Activated T-cell treated with anti-CD3 and anti-CD28 coated beads, Interleukin-2, amount 50 U/mL, for 48 hours (primary cell): ENCODE results near the gene PNO1.
"Not testable (repeated sequence)": the region's sequence is repeated elsewhere in the genome, so short reads cannot be mapped to it uniquely, and the experiment has no call there.

ENCODE experiments used
- DNase-seq, 2 experiments: peaks; one replicate each; pipeline ENCODE4 v3.0.0-alpha.2; 2020

Gene PNO1

DNA sequence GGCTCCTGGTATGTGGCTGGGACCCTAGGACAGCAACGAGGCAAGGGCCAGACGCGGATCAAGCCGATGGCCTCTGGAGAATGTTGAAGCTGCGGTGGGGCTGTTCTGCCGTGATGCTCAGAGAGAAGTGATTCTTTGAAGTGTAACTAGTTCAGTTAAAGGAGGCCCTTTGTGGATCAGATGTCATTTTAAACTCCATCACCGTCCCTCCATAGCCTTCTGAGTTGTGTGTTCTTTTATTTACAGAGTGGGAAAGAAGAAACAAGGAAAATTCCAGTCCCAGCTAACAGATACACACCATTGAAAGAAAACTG is 403 bp downstream of the PNO1 start:
- no peak for DNase-seq

DNA sequence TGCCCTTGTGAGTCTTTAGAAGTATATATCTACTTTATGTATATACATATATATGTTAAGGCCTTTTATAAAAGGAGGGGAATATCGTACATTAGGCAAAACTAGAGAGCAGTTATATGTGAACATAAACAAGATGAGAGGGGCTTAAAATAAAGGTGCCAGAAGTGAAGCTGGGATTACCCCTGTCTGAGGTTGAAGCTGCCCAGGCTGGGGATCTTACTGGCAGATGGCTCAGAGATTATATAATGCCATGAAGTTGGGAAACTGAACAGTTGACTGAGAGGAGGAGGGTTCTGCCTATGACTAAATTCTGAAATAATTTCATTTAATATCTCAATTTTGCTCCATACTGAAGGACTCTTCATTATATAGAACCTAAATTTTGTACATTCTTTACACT is 6.0 kb downstream of the PNO1 start:
- DNase-seq = no peak

DNA sequence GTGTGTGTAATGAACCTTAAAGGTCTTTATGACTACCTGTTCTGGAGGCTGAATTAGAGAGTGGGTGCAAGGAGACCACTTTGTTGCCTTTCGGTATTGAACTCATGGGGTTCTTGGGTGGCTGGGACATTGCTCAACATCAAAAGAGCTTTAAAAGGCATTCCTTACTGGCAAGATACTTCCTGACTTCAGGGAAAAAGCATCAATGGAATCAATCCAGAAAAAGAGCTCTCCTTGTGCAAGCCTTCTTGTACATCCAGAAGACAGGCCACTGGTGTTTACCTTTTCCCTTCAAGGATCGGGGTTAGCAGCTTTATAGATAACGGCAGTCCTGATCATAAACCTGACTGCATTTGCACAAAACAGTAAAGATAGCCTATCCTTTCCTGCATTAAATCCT is 9.5 kb downstream of the PNO1 start:
- no peak for DNase-seq

DNA sequence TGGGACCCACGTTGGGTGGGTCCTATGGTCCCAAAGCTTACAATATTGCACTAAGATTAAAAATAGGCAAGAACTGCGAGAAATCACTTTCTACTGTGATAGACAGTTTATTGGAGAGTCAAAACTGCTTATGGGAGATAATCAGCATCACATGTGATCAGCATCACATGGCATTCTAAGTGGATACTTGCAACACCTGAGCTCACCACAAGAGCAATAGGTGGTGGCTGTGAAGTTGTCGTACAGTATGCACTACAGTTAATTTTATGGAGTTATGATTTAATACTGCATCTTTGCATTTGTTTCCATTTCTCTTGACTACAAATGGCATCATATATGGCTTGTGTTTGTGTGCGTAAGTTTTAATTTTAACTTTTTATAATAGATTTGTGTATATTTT is 11.6 kb downstream of the PNO1 start:
- DNase-seq = no peak

DNA sequence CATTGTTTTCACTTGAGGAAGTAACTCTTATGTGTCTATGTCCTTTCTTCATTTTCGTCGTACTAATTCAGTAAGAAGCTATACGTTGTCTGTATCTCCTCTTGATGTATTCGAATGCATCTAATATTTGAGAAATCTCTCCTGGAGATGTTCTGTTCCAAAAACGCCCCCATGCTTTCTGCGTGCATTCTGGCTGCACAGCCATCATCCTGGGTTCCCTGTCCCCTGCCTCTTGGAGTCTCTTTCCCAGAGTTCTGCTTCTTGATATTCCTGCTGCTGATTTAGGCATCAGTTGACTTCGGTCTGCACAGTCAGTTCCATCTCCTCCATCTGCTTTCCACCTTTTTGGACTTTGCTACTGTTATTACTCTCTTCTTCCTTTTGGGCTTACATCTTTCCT is 13.5 kb downstream of the PNO1 start:
- no peak for DNase-seq

DNA sequence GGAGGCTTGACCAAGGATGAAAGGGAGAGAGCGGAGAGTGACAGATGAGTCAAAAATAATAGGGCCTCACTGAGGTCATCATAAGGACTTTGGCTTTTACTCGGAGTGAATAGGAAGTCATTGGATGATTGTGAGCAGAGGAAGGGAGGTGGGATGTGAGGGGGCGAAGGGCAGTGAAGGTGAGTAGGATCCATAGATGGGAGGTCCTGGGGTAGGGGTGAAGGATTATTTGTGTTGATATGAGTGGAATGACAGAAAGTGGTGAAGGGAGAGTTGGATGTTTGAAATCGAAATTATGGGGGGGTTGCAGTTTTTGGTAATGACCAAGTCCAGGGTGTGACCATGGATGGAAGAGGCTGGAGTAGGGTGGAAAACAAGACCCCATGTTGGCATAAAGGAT is 14.0 kb downstream of the PNO1 start:
- DNase-seq = no peak

DNA sequence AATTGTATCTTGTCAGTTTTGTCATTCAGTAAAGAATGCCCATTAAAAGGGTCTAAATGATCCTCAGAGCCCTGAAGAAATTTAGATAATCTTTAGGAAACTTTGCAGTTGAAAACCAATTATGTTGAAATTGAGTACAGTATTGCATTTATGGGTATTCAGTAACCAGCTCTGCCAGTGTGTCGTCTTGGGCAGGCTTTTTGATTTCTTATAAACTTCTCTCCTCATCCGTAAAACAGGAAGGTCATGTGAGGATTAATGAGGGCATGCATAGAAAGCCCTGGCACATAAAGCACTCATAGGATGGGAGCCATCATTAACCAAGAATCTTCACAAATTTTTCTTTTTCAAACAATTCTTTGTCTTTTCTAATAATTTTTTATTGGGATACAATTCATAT is 14.8 kb downstream of the PNO1 start:
- DNase-seq = no peak

DNA sequence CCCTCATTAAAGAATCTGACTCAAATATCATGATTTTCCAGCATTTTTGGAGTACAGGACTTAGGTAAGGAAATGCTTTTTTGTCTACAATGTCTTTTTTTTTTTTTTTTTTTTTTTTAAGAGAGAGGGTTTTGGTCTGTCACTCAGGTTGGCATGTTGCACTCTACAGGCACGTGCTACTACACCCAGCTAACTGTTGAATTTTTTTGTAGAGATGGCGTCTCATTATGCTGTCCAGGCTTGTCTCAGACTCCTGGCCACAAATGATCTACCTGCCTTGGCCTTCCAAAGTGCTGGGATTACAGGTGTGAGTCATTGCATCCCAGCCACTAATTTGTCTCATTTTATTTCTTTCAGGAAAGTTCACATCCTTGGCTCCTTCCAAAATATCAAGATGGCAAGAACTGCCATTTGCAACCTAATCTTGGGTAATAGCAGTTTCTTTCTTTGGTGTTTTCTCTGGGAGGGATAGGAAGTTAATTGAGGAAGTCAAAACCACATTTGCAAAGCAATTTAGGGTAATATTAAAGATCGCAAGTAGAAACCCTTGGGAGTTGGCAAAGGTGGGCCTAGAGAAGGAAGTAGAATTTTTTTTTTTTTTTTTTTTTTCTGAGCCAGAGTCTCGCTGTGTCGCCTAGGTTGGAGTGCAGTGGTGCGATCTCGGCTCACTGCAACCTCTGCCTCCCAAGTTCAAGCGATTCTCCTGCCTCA is 15.5 kb downstream of the PNO1 start:
- DNase-seq = no peak

DNA sequence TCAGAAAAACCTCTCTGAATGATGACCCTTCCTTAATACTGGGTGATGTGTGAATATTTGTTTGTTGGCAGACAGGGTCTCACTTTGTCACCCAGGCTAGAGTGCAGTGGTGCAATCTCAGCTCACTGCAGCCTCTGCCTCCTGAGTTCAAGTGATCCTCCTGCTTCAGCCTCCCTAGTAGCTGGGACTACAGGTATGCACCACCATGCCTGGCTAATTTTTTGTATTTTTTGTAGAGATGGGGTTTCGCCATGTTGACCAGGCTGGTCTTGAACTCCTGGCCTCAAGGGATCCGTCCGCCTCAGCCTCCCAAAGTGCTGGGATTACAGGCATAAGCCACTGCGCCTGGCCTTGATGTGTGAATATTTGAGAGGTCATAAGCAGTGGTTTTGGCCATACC is 17.5 kb downstream of the PNO1 start:
- DNase-seq = not testable (repeated sequence)

DNA sequence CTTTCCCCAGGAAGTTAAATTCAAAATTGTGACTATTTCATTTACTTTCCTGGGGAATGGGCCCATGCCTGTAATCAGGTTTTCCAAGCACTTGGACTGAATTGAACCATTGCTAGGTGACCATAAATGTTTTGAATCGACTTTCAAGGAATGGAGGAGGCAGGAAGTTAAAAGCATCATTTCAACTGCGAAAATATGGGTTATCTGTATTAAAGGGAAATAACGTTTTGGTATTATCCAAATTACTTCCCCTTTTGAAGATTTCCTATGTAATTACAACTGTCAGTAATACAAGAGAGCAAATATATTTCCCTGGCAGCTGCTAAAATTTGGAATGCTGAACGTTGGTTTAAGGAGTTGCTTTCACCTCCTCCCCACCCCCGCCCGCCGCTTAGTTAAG is 19.0 kb downstream of the PNO1 start:
- DNase-seq = no peak

DNA sequence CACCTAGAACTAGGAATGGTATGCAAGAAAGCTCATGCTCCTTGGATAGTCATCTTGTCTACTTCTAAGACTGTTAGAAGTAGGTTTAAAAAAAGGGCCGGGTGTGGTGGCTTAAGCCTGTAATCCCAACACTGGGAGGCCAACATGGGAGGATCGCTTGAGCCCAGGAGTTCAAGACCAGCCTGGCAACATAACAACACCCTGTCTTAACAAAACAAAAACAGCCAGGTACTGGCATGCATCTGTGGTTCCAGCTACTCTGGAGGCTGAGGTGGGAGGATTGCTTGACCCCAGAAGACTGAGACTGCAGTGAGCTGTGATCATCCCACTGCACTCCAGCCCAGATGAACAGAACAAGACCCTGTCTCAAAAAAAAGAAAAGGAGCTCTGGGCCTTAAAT is 19.9 kb downstream of the PNO1 start:
- DNase-seq = no peak

DNA sequence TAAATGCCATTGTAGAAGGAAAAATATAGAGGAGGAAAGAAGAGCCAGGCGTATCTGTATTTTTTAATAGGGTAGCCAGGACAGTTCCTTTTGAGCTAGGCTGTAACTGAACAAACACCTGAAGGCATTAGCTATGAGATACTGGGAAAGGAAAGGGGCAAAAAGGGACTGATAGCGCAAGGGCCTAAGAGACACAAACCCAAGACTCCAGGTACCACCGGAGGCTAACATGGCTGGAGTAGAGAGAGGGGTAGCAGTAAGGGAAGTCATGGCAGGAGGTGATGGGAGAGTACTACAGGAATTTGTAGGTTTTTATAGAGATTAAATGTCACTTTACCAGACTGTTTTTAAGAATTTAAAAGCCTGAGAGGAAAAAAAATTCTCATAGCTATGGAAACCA is 20.7 kb downstream of the PNO1 start:
- DNase-seq = no peak

DNA sequence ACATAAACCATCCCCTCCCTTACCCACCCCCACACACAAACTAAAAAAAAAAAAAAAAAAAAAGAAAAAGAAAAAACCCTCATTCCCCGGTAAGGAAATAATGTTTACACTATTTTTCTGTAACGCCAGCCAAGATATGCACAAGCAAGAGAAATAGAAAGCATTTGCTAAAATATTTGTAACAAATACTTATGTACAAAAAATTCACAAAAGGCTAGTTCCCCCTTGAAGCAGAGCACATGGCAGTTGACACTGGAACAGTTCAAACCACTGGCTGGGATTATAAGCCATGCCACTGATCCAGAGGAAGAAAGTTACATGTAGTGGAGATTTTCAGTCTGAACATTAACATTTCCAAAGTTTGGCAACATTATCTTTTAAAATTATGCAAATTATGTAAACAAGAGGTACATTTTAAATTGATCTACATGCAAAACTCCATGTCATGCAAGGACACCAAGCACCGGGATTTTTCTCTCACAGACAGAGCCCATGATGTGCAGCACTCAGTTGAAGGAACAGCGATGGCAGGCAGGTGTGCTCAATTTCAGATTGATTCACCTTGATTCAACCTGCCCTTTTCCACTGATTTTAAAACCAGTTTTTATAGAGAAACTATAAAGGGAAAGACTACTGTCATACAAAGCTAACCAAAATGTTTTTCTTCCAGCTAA is 21.4 kb downstream of the PNO1 start:
- no peak for DNase-seq

DNA sequence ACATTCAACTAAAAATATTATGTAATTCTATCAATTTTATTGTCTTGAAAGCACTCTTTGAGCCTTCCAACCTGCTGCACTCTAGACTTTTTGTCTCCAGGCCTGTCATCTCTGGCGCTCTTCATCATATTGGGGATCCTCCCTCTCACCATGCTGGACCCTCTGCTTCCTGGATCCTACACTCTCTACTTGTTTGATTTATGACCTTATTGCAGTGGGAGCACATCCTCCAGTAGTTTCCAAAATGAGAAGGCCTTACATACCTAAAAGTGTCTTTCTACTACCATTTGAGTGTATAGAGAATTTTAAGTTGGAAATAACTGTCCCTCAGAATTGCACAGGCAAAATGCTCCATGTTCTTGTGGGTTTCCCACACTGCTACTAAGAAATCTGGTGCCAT is 25.2 kb downstream of the PNO1 start:
- DNase-seq = no peak

DNA sequence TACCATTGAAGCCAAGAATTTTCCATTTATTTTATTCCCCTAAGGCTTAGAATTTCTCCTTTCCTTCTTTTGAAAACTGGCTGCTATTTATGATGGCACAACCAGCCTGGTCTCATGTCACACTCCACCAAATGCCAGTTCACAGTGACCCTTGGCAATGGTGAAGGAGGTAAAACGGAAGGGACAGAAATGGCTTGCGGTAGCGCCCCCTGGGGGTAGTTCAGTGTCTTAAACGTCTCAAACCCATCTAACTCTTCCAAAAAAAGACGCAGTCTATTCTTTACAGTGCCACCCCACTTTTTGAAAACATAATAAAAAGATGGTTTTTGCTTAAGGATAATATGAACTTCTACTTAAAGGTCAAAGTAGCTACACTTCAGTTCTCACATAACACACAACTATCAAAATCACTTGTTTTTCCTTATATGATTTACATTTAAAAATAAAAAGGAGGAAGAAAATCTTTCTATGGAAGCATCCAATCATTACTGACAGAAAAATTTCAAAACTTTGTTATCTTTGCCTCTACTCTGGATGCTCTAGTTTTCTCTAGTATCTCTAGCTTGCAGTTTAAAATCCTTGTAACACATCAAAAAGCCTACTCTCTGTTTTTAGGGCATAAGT is 28.0 kb downstream of the PNO1 start:
- peak; percentile 69 to 74 for DNase-seq

DNA sequence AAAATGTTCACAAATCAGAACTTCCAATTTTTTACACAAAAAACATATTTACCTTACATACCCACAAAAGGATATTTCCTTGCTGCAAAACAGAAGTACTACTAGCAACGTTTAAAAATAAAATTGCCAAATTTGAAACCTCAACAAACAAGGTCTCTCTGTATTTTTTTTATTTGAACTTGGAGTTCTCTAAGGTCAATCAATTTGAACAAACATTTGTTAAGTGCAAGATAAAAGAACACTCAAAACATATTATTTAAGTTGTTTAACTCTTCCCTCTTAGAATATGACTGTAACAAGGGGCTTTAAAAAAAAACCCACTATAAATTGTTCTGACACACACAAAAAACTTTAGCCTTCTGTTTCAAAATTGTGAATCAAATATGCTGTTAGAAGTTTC is 29.6 kb downstream of the PNO1 start:
- DNase-seq = no peak

DNA sequence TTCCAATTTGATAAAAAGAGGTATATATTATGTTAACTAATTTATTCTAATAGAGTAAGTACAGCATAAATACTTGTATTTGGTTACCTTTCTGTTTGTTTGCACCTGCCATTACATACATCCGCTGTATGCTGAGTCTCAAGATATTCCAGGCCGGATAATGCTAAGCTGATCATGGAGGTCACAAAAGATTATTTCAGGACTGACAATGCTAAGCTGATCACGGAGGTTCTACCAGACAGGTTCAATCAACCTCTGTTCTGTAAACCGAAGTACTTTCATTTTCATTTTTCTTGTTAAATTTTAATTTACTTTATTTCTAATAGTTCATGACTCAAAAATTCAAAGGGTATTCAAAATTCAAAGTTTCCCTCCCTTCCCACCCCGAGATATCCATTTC is 31.1 kb downstream of the PNO1 start:
- no peak for DNase-seq

DNA sequence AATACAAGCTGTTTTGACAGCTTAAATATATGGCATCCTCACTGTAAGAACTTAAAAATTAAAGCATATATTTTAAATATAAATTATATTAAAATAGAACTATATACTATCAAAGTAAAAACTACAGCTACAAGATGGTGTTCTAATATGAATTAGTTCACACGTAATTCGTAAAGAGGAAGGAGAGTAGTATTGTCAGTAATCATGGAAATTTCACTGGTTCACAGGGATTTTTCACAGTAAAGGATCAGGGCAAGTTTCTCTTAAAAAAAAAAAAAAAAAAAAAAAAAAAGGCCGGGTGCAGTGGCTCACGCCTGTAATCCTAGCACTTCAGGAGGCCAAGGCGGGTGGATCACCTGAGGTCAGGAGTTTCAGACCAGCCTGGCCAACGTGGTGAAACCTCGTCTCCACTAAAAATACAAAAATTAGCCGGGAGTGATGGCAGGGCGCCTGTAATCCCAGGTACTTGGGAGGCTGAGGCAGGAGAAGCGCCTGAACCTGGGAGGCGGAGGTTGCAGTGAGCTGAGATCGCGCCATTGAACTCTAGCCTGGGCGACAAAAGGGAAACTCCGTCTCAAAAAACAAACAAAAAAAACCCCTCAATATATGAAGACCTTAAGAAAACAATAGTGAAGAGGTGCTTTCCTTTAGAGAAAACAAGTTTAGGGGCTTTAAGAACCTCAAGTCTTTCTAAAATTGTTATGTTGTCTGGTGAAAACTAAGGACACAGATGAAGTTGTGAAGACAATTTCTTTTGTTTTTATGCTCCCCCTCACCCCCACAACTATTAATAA is 32.5 kb downstream of the PNO1 start:
- no peak for DNase-seq

DNA sequence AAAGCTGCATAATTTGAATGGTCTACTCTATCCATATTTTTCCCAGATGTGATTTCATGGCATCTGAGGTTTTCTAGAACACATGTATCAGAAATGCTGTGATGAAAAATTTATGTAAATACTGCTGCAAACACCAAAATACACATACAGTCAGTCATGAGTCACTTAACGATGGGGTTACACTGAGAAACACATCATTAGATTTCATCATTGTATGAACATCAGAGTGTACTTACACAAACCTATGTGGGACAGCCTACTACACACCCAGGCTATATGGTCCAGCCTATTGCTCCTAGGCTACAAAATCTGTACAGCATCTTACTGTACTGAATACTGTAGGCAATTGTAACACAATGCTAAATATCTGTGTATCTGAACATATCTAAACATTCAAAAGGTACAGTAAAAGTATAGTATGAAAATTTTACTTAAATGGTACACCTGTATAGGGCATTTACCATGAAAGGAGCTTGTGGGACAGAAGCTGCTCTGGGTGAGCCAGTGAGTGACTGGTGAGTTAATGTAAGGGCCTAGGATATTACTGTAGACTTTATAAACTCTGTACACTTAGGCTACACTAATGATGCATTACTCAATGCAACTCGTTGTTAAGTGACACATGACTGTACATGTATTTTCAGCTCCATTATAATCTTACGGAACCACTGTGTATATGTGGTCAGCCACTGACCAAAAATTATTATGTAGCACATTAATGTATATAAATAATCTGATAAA is 33.5 kb downstream of the PNO1 start:
- no peak for DNase-seq

DNA sequence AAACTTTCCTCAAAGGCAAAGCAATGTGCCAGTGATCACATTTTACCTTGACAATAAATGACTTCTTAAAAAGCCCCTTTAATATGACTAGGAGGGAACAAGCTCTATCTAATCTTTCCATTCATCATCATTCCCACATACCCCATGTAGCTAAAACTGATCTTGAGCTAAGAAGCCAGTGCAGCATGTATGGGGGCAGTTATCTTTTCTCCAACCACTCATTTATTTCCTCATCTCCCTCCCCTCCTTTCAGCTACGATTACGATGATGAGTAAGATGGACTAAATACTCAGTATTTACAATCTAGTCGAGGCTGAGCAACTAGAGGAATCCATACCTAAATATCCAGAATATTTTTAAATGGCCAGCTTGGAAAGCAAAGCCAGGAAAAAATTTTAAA is 35.5 kb downstream of the PNO1 start:
- DNase-seq = no peak

DNA sequence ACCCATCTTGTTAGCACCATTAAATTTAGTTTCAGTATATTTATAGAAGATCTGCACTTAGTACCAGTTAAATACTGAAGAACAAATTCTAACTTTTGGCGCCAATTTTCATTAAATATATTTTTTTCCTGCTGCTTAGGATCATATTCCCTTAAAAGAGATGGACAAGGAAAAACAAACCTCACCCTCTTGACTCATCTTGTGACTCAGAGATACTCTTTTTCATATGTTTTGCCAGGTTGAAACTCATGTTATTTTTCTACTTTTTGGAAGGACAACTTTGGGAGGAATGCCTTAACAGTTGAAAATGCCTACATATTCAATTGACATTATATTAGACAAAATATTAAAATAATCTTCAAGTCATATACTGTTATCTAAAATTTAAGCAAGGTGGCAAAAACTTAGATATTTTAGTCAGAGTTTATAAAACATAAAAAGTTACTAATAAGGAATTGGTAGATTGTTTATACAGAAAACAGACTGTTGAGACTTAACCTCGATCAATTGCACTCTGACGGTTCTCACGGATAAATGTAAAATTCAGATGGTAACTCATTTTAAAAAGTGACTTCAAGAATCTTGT is 36.2 kb downstream of the PNO1 start:
- no peak for DNase-seq

DNA sequence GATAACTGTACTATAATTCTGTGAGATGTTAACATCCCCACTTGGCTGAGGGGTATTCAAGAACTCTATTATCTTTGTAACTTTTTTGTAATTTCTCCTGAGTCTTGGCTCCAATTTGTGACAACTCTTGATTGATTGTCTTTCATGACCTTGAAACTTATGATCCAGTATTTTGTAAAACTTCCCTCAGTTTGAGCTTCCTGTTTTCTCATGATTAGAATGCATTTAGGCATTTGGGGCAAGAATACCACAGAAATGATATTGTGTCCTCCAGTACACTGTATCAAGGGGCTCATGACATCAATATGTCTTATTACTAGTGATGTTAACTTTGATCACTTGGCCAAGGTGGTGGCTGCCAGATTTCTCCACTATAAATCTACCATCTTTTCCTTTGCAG is 37.4 kb downstream of the PNO1 start:
- no peak for DNase-seq
